Uterine smooth muscle cell (primary cell): ENCODE data around the gene C1orf198. TPM values are rescaled to one million over a fixed set of nuclear protein-coding genes. Genes with fewer than 3 reads are reported as not detected.

Source experiments
- total RNA-seq: library from RNA; depleted of rRNA; stranded (reverse); fragments of >200 nt; gene quantifications from 2 replicates; pipeline ENCODE4 v1.2.3, GENCODE V29; 2014

Gene C1orf198, protein sequence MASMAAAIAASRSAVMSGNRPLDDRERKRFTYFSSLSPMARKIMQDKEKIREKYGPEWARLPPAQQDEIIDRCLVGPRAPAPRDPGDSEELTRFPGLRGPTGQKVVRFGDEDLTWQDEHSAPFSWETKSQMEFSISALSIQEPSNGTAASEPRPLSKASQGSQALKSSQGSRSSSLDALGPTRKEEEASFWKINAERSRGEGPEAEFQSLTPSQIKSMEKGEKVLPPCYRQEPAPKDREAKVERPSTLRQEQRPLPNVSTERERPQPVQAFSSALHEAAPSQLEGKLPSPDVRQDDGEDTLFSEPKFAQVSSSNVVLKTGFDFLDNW
- total RNA-seq, result 16.7 and 32.9 TPM in 2 replicates

DNA sequence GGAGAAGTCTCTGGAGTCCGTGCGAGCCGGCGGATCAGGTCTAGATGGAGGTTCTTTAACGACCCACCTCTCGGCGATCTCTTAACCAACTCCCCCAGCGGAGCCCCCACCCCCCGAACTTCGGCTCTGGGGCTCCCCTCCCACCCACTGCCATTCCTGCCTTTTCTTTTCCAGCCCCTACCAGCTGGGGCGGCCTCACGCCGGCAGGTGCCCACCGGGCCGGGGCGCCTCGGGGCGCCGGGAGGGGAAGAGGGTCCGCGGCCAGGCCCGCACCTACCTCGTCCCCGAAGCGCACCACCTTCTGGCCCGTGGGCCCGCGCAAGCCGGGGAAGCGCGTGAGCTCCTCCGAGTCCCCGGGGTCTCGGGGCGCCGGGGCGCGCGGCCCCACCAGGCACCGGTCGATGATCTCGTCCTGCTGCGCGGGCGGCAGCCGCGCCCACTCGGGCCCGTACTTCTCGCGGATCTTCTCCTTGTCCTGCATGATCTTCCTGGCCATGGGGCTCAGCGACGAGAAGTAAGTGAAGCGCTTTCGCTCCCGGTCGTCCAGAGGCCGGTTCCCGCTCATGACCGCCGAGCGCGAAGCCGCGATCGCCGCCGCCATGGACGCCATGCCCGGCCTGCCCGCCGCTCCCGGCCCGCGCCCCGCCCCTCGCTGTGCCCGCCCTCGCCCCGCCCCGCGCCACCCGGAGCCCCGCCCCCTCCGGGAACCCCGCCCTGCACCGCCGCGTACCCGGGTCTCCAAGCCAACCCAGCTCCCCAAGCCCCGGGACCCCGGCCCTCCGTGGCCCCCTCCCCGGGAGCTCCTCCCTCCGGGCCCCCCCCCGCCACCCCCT, at the start of gene C1orf198:
Gene C1orf198, minus strand, starts transcription at position 619 of the 833 bp plus-strand sequence. Its CDS starts 9 bp downstream, at position 610.

Other genes starting within 250 kb of the C1orf198 start
- 18.6 and 19.8 TPM in 2 replicates for gene COG2, start 226.0 kb downstream of the C1orf198 start, total RNA-seq
- gene AGT, start 154.4 kb downstream of the C1orf198 start, total RNA-seq, result 0.22 and 0.50 TPM in 2 replicates
- not detected in 2 replicates for gene CAPN9, start 121.1 kb downstream of the C1orf198 start, total RNA-seq
- gene TTC13, start 110.3 kb upstream of the C1orf198 start, total RNA-seq, result 16.6 and 17.9 TPM in 2 replicates
- gene ARV1, start 110.6 kb upstream of the C1orf198 start, total RNA-seq, result 12.5 and 16.7 TPM in 2 replicates
- 8.1 and 9.4 TPM in 2 replicates for gene FAM89A, start 171.7 kb upstream of the C1orf198 start, total RNA-seq